Measurements from ENCODE around the gene UPK3B. TPM values are rescaled to one million over a fixed set of nuclear protein-coding genes. Genes with fewer than 3 reads are reported as not detected.

The UPK3B gene
- total and polyA plus RNA-seq, 9 of the 15 experiments (the other 6 are each of a cell fraction or from before 2014, with no cell fraction given) = not detected

- TF ChIP-seq CHD7 (IDR thresholded peaks at IDR 0.05; ENCODE audit: low read depth, low read length) = no peak
- TF ChIP-seq CTCFL (IDR thresholded peaks at IDR 0.05; ENCODE audit: borderline replicate concordance, insufficient read depth, low read depth, low read length, poor library complexity, severe bottlenecking) = no peak
- no peak for TF ChIP-seq ELK1 (CRISPR knock-in tag; IDR thresholded peaks at IDR 0.05)
- TF ChIP-seq CSDE1 (IDR thresholded peaks at IDR 0.05) = no peak
- no peak for TF ChIP-seq SP2 (IDR thresholded peaks at IDR 0.05; ENCODE audit: extremely low read depth, low read depth, low read length, poor library complexity, severe bottlenecking)
- TF ChIP-seq TSHZ1 (CRISPR knock-in tag; IDR thresholded peaks at IDR 0.05) = no peak
Measured at GRCh38 chr7:76513817-76514799, 3.8 kb downstream of the UPK3B start (continued).

All from K562 (cell line).